Measurements from ENCODE around the gene TXNRD1. TPM values are rescaled to one million over a fixed set of nuclear protein-coding genes. Genes with fewer than 3 reads are reported as not detected.
"Not testable (repeated sequence)": the region's sequence is repeated elsewhere in the genome, so short reads cannot be mapped to it uniquely, and the experiment has no call there.

Gene TXNRD1
- total RNA-seq, 2 donors from 2014 or later, result 114 to 122 TPM

- DNase-seq, result no peak
- ATAC-seq, result no peak
Measured at GRCh38 chr12:104310751-104311633, 95.4 kb downstream of the TXNRD1 start.

GRCh38 chr12:104312202-104312601 is 96.6 kb downstream of the TXNRD1 start:
- DNase-seq, result no peak
- no peak for ATAC-seq
- intact Hi-C loops (cut with DNase I), result no loop called here

More at GRCh38 chr12:104310751-104311633, 95.4 kb downstream of the TXNRD1 start:
- intact Hi-C loops (cut with DNase I), result no loop called here

GRCh38 chr12:104312654-104313053 is 97.1 kb downstream of the TXNRD1 start:
- no peak for ATAC-seq
- DNase-seq, result no peak
- intact Hi-C loops (cut with DNase I), result no loop called here

- no peak for ATAC-seq
- intact Hi-C loops (cut with DNase I), result no loop called here
- no peak for DNase-seq
Measured at GRCh38 chr12:104313568-104314241, 98.1 kb downstream of the TXNRD1 start.

GRCh38 chr12:104314242-104314614 is 98.6 kb downstream of the TXNRD1 start:
- ATAC-seq, result no peak
- intact Hi-C loops (cut with DNase I), result no loop called here
- DNase-seq, result no peak

- ATAC-seq (no peak), DNase-seq (no peak)
- intact Hi-C loops (cut with DNase I), result no loop called here
Measured at GRCh38 chr12:104315326-104316224, 100.0 kb downstream of the TXNRD1 start.

GRCh38 chr12:104316936-104317335 is 101.4 kb downstream of the TXNRD1 start:
- DNase-seq (no peak), ATAC-seq (no peak)
- intact Hi-C loops (cut with DNase I), result no loop called here

- ATAC-seq (no peak), DNase-seq (no peak)
- intact Hi-C loops (cut with DNase I), result no loop called here
Measured at GRCh38 chr12:104317538-104318210, 102.1 kb downstream of the TXNRD1 start.

- ATAC-seq (no peak), DNase-seq (no peak)
- intact Hi-C loops (cut with DNase I), result no loop called here
Measured at GRCh38 chr12:104319028-104319427, 103.4 kb downstream of the TXNRD1 start.

GRCh38 chr12:104319918-104320626 is 104.5 kb downstream of the TXNRD1 start:
- DNase-seq, result no peak
- intact Hi-C loops (cut with DNase I), result no loop called here
- ATAC-seq, result no peak

- intact Hi-C loops (cut with DNase I), result no loop called here
- no peak for ATAC-seq
- DNase-seq, result no peak
Measured at GRCh38 chr12:104320627-104321024, 105.0 kb downstream of the TXNRD1 start.

GRCh38 chr12:104321949-104322348 is 106.4 kb downstream of the TXNRD1 start:
- no peak for ATAC-seq
- intact Hi-C loops (cut with DNase I), result no loop called here
- no peak for DNase-seq

GRCh38 chr12:104322533-104322932 is 107.0 kb downstream of the TXNRD1 start:
- intact Hi-C loops (cut with DNase I); ATAC-seq; DNase-seq: not testable (repeated sequence)

GRCh38 chr12:104323899-104324298 is 108.3 kb downstream of the TXNRD1 start:
- DNase-seq (no peak), ATAC-seq (no peak)
- intact Hi-C loops (cut with DNase I), result no loop called here

GRCh38 chr12:104328278-104328677 is 112.7 kb downstream of the TXNRD1 start:
- intact Hi-C loops (cut with DNase I), result not testable (repeated sequence)

GRCh38 chr12:104328790-104329189 is 113.2 kb downstream of the TXNRD1 start:
- intact Hi-C loops (cut with DNase I), result no loop called here
- DNase-seq, result no peak
- ATAC-seq, result no peak

More at GRCh38 chr12:104328278-104328677, 112.7 kb downstream of the TXNRD1 start:
- not testable (repeated sequence) for ATAC-seq, DNase-seq

- intact Hi-C loops (cut with DNase I), result no loop called here
- no peak for DNase-seq
- ATAC-seq, result no peak
Measured at GRCh38 chr12:104329707-104330532, 114.3 kb downstream of the TXNRD1 start.

All from left cardiac atrium (tissue), 4 donors.